GM03348 (cell line): ENCODE measurements around the gene HOOK1.
"Not testable (repeated sequence)": the region's sequence is repeated elsewhere in the genome, so short reads cannot be mapped to it uniquely, and the experiment has no call there.

Experiments
- DNase-seq: peaks from one replicate; pipeline ENCODE4 v3.0.0; 2012; ENCODE audit warnings: low spot score

Gene HOOK1

GRCh38 chr1:59885160-59885832 is 70.5 kb downstream of the HOOK1 start:
- DNase-seq = no peak

GRCh38 chr1:59892841-59893811 is 78.4 kb downstream of the HOOK1 start:
- no peak for DNase-seq

GRCh38 chr1:59897165-59897564 is 82.4 kb downstream of the HOOK1 start:
- DNase-seq = no peak

GRCh38 chr1:59898927-59899326 is 84.2 kb downstream of the HOOK1 start:
- DNase-seq = peak; percentile 19

- DNase-seq = no peak
Measured at GRCh38 chr1:59900640-59901039, 85.9 kb downstream of the HOOK1 start.

GRCh38 chr1:59901770-59902388 is 87.1 kb downstream of the HOOK1 start:
- DNase-seq = no peak

- peak; percentile 51 for DNase-seq
Measured at GRCh38 chr1:59903141-59903754, 88.5 kb downstream of the HOOK1 start.

- DNase-seq = no peak
Measured at GRCh38 chr1:59906931-59907330, 92.2 kb downstream of the HOOK1 start.

- no peak for DNase-seq
Measured at GRCh38 chr1:59908084-59908483, 93.3 kb downstream of the HOOK1 start.

- no peak for DNase-seq
Measured at GRCh38 chr1:59908682-59909081, 93.9 kb downstream of the HOOK1 start.

GRCh38 chr1:59914791-59915286 is 100.1 kb downstream of the HOOK1 start:
- DNase-seq = not testable (repeated sequence)

GRCh38 chr1:59915516-59915915 is 100.8 kb downstream of the HOOK1 start:
- DNase-seq = no peak

GRCh38 chr1:59917026-59917784 is 102.5 kb downstream of the HOOK1 start:
- DNase-seq = no peak

- DNase-seq = no peak
Measured at GRCh38 chr1:59917785-59918180, 103.0 kb downstream of the HOOK1 start.

- no peak for DNase-seq
Measured at GRCh38 chr1:59919746-59920145, 105.0 kb downstream of the HOOK1 start.

- DNase-seq = not testable (repeated sequence)
Measured at GRCh38 chr1:59921258-59921899, 106.6 kb downstream of the HOOK1 start.

- DNase-seq = no peak
Measured at GRCh38 chr1:59924653-59925052, 109.9 kb downstream of the HOOK1 start.
